Astrocyte of the cerebellum (primary cell): ENCODE data around the gene CDC42BPB.

Experiments
- DNase-seq: peaks from one replicate; pipeline ENCODE4 v3.0.0-alpha.2; 2011; ENCODE audit warnings: low read depth
- H3K4me3 ChIP-seq: 2 replicates; pipeline ENCODE4 v1.5.1; 2011; ENCODE audit warnings: mild to moderate bottlenecking, low read depth, low read length, moderate library complexity
- in situ Hi-C: cut with HindIII; loops from 2 replicates; pipeline ENCODE4 v1.10.0; 2017; ENCODE audit warnings: low sequenced_read_pairs
- TF ChIP-seq, protein P1 (sequence below): IDR thresholded peaks from 2 replicates; pipeline ENCODE4 v1.5.1; 2012; ENCODE audit warnings: low read length, low read depth, moderate library complexity, mild to moderate bottlenecking; ENCODE audit errors: missing control alignments

Gene CDC42BPB

DNA sequence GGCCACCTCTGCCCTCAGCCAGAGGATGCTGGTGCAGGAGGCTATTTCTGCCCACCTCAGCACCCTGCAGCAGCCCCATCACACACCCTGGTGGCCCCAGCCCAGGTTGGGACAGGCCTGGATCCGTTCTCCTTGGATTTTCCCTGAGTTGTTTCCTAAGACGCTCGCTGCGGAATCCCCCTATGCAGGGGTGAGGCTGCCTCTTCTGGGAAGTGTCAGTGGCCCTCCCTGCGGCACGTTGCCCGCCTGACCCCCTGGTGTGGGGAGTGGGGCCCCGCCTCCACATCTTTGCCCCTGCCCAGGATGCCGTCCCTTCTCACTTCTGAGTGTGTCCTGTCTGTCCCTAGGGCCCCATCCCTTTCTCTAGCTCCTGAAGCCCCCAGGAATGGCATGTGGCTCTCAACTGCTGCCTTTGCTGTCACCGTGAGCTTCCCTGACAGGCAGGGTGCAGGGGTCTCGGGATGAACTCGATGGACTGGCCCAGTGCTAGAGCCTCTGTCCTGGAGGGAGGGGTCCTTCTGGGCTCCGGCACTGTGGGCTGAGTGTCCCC lies 36.6 kb upstream of the CDC42BPB start:
- no peak for DNase-seq
- in situ Hi-C loops: no loop called here
- no peak overlapping the region for H3K4me3 ChIP-seq
- TF ChIP-seq, protein P1, sequence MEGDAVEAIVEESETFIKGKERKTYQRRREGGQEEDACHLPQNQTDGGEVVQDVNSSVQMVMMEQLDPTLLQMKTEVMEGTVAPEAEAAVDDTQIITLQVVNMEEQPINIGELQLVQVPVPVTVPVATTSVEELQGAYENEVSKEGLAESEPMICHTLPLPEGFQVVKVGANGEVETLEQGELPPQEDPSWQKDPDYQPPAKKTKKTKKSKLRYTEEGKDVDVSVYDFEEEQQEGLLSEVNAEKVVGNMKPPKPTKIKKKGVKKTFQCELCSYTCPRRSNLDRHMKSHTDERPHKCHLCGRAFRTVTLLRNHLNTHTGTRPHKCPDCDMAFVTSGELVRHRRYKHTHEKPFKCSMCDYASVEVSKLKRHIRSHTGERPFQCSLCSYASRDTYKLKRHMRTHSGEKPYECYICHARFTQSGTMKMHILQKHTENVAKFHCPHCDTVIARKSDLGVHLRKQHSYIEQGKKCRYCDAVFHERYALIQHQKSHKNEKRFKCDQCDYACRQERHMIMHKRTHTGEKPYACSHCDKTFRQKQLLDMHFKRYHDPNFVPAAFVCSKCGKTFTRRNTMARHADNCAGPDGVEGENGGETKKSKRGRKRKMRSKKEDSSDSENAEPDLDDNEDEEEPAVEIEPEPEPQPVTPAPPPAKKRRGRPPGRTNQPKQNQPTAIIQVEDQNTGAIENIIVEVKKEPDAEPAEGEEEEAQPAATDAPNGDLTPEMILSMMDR: no peak

- no peak overlapping the region for H3K4me3 ChIP-seq
- in situ Hi-C loops: no loop called here
- no peak for DNase-seq
- TF ChIP-seq, protein P1: no peak
Observed at GRCh38 chr14:103091883-103092222, 34.5 kb upstream of the CDC42BPB start.

DNA sequence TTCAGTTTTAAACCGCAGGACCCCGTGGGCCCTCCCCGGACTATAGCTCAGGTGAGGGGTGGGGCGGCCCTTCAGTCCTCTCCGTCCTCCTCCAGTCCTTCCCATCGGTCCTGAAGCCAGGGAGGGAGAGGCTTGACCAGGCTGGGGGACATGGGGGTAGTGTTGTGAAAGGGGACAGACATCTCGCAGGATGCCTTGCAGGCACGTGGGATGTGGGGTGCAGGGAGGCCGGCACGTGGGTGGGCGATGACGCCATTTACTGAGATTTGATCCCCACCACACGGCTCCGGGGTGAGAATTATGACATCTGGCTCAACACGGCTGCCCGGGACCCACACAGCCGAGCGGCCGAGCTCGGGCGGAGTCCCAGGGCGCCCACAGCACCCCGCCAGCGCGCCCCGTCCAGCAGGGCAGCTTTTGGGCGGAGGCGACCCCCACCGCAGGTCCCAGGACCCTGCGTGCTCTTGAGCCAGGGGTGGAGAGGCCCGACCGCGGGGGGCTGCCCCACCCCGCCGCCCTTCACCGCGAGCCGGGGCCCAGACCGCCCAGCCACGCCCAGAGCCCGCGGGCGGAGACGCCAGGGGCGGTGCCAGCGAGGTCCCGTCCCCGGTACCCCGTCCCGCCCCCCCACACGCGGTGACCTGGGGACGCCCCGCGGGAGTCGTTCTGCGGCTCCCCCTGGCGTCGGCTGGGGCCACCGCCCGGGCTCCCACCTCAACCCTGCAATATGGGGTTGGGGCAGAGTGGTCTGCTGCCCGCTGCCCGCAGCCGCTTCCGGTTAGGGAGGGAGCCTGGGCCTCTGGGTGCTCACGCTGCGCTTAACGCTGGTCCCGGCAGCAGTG lies 33.9 kb upstream of the CDC42BPB start:
- in situ Hi-C loops: no loop called here

GRCh38 chr14:103090481-103091020 lies 33.2 kb upstream of the CDC42BPB start:
- H3K4me3 ChIP-seq: no peak overlapping the region
- TF ChIP-seq, protein P1: no peak
- in situ Hi-C loops: no loop called here

More for the DNA sequence above, 33.9 kb upstream of the CDC42BPB start:
- TF ChIP-seq, protein P1: peak; percentile 19
- no peak for DNase-seq
- peak overlapping the region; percentile 24 for H3K4me3 ChIP-seq

DNA sequence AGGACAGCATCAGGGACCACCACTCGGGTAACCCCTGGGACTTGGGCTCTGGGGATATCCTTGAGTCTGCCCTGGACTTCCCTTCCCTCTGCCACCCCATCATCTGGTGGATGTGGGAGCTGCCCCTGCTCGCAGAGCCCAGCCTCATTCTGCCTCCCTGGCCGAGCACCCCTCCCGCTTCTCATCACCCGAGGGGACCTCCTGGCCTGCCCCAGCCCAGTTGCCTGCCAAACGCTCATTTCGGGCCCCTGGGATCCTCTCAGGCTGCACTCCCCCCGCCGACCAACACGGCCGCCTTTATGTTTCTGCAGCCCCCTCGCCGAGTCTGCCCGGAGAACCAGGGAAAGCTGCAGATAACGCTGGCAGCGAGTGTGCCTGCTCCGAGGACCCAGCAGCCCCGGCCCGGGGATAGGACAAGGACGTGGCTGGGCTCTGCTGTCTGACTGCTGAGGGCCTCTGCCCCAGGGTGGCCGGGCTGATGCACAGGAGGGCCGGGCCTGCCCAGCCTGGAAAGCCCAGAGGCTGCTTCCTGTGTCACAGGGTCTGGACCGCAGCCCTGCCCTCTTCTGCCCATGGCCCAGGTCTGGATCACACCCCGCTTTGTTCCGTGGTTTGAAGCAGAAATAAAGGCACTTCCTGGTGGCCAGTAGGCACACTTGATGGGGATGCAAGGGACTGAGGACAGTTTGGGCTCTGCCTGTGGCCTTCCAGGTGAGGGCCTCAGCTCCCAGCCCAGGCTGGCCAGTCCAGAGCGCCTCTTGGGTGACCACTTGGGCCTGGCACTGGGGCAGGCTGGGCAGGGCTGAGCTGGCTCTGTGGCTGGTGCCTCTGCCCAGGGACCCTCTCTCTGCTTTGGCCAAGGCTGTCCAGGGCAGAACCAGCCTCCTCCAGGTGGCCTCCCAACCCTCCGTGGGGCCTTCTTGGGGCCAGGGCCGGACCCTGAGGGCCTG lies 32.3 kb upstream of the CDC42BPB start:
- TF ChIP-seq, protein P1: no peak
- in situ Hi-C loops: no loop called here
- no peak for DNase-seq
- no peak overlapping the region for H3K4me3 ChIP-seq

More at GRCh38 chr14:103090481-103091020, 33.2 kb upstream of the CDC42BPB start:
- no peak for DNase-seq

- TF ChIP-seq, protein P1: no peak
- no peak overlapping the region for H3K4me3 ChIP-seq
- no peak for DNase-seq
- in situ Hi-C loops: no loop called here
Observed at GRCh38 chr14:103088921-103089320, 31.6 kb upstream of the CDC42BPB start.
